T-helper 2 cell treated with Interferon-gamma antibody and Interleukin-4, amounts not matched to agents 100 ng/mL and 5 ng/mL, for 36 hours (primary cell): ENCODE measurements around the gene INF2. TPM values are rescaled to one million over a fixed set of nuclear protein-coding genes. Genes with fewer than 3 reads are reported as not detected.

Experiments used
- intact Hi-C: fragments of 100-400 bp; cut with micrococcal nuclease; formaldehyde crosslinking; loops from one replicate; pipeline ENCODE4 v1.15.1; 2023
- total RNA-seq: library from RNA; stranded (reverse); gene quantifications from 2 replicates; pipeline ENCODE4 v1.2.3, GENCODE V29; 2022

The INF2 gene
- total RNA-seq, 1 donor from 2014 or later: 169 TPM

DNA sequence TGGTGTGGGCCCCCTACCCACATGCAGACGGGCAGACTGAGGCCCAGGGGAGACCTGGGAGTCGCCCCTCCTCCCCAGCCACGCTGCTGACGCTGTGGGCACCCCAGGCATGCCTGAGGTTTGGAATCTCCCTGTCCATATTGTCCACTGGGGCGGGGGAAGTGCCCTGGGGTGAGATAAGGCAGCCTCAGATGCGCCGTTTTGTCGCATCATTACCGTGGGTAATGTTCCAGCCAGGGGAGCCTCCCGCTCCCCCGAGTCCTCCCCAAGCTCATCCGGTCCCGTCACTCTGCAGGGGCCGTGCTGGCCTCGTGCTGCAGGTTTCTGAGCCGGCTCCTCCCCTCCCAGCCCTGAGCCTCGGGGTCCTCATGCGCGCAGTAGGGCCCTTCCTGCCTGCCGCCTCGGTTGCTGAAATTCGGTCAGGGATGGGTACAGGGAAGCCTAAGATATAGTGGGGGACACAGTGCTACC lies 11.4 kb downstream of the INF2 start:
- intact Hi-C loops: no loop called here

DNA sequence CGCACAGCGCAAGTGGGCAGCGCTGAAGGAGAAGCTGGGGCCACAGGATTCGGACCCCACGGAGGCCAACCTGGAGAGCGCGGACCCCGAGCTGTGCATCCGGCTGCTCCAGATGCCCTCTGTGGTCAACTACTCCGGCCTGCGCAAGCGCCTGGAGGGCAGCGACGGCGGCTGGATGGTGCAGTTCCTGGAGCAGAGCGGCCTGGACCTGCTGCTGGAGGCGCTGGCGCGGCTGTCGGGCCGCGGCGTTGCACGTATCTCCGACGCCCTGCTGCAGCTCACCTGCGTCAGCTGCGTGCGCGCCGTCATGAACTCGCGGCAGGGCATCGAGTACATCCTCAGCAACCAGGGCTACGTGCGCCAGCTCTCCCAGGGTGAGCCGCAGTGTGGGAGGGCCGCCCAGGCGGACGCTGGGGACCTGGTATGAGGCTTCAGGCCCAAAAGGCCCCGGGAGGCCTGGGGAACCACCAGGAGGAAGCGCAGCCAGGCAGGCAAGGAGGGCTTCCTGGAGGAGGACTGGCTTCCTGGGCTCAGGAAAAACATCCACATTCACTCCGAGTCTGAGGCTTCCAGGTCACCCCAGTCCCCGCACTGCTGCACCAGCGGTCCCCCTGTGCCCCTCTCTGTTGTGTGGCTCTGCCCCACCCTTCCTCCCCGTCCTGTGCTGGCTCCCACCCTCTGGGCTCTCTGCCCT lies 12.1 kb downstream of the INF2 start:
- intact Hi-C loops: no loop called here

DNA sequence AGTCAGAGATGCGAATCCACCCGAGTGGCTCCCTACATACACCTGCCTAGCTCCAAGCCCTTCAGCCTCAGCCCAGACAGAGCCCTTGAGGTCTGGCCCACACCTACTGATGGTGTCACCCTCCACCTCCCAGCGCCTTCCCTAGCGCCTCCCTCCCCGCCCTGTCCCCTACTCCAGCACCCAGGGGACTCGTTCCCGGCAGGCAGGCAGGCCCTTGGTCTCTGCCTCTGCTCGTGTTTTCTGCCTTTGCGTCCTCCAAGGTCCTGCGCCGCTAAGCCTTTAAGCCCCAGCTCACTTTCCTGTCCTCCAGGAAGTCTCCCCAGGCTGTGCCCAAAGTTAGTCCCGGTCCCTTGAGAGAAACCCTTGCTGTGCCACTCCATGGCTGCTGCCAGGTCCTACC lies 12.7 kb downstream of the INF2 start:
- intact Hi-C loops: no loop called here

DNA sequence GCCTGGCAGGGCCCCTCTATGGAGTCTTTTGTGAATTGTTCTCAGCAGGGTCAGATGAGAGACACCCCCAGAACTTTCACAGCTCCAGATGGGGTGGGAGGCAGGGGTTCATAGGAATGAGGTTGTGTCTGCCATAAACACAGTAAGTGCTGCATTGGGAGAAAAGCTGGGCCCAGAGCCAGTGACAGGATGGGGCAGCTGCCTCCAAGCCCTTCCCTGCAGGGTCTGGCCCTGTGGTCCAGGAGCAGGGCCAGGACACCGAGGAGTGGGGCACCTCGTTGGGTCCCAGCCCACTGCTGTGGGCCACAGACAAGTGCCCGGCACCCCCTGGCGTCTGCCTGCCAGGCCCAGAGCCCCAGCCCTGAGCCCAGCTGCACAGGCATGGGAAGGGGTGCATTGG lies 13.3 kb downstream of the INF2 start:
- intact Hi-C loops: no loop called here

DNA sequence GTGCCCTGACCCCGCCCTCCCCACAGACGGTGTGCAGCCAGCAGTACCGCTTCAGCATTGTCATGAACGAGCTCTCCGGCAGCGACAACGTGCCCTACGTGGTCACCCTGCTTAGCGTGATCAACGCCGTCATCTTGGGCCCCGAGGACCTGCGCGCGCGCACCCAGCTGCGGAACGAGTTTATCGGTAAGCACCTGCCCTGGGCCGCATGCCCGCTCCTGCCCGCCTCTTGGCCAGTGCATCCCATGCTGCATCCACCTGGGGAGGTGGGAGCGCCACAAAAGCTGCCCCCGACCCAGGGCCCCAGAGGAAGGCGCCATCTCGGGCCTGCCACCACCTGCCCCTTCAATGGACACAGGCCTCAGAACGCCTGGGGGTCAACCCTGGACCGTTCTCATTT lies 13.9 kb downstream of the INF2 start:
- intact Hi-C loops: no loop called here

DNA sequence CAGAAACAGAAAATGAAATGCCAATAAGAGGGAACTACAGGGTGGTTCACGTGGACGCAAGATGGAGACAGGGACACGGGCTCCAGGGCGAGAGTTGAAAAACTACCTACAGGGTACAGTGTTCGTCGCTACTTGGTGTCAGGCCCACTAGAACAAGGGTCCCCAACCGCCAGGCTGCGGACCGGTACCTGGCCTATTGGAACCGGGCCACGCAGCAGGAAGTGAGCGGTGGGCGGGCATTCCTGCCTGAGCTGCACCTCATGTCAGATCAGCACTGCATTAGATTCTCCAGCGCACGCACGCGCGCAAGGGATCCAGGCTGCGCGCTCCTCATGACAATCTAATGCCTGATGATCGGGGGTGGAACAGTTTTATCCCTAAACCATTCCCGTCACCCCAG lies 14.8 kb downstream of the INF2 start:
- intact Hi-C loops: no loop called here

DNA sequence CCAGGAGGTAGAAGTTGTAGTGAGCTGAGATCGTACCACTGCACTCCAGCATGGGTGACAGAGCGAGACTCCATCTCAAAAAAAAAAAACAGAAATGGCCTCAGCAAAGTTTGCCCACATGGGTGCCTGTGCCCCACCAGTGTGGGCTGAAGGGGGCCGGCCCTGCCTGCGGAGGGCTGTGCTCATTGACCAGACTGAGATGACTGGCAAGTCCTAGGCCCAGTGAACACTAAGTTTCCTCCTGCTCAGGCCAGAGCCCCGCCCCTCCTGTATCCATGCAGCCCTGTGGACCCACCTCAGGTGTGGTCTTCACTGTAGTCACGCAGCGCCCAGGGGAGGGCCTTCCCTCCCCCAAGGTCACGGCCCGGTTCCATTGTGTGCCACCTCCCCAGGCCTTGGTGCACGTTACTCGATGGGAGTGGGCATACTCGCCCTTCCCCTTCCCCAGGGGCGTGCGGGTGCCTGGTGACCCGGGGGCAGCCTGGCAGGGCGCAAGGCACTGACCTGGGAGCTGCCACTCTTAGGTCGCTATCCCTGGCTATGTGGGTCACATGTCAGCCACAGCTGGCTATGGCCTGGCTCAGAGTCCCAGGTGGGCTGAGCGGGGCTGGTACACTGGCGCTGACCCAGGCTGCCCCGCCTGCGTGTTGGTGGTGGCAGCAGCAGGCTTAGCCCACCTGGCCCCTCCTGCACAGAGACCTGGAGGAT lies 16.1 kb downstream of the INF2 start:
- intact Hi-C loops: no loop called here

DNA sequence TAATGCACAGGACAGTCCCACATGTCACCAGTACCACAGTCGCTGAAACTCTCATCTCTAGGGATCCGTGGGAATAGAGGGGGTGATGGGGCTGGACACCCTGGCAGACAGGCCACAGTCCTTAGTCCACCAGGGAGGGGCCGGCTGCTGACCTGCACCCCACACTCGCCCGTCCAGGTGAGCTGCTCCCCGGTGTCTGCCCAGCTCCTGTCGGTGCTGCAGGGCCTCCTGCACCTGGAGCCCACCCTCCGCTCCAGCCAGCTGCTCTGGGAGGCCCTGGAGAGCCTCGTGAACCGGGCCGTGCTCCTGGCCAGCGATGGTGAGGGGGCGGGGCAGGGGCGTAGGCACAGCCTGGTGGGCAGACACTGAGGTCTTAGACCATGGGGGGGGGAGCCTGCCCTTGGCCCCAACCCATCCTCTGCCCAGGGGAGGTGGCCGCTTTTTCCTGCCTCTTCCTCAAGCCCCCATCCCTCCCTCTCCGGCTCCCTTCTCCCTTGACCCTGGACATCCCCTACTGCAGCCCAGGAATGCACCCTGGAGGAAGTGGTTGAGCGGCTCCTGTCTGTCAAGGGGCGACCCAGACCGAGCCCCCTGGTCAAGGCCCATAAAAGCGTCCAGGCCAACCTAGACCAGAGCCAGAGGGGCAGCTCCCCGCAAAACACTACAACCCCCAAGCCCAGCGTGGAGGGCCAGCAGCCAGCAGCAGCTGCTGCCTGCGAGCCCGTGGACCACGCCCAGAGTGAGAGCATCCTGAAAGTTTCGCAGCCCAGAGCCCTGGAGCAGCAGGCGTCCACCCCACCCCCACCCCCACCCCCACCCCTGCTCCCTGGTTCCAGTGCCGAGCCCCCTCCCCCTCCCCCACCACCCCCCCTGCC lies 17.6 kb downstream of the INF2 start:
- intact Hi-C loops: no loop called here

DNA sequence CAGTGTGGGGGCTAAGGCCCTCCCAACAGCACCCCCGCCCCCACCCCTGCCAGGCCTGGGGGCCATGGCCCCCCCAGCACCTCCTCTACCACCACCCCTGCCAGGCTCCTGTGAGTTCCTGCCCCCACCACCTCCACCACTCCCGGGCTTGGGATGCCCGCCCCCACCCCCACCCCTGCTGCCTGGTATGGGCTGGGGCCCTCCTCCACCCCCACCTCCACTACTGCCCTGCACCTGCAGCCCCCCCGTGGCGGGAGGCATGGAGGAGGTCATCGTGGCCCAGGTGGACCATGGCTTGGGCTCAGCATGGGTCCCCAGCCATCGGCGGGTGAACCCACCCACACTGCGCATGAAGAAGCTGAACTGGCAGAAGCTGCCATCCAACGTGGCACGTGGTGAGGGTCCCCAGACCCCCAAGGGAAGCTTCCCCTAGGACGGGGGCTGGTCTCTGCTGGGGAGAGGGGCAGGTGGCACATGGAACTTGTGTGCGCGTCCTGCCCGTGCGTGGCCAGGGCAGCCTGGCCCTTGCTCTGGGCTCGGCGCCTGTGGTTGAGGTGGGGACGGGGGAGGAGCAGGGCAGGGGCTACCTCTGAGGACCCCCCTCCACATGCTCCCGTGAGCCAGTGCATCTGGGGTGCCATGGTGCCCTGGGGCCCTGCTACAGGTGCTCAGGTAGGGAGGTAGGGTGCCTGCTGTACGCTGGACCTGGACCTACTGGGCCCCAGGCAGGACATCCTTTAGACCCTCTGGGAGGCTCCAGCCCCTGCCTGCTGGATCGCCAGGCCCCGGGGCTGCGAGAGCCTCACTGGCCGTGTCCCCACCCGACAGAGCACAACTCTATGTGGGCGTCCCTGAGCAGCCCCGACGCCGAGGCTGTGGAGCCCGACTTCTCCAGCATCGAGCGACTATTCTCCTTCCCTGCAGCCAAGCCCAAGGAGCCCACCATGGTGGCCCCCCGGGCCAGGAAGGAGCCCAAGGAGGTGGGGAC lies 18.5 kb downstream of the INF2 start:
- intact Hi-C loops: loop anchor here (1.0 kb wide), 2 partner anchors 43 to 58 kb away; no protein-coding TSS in a partner anchor

DNA sequence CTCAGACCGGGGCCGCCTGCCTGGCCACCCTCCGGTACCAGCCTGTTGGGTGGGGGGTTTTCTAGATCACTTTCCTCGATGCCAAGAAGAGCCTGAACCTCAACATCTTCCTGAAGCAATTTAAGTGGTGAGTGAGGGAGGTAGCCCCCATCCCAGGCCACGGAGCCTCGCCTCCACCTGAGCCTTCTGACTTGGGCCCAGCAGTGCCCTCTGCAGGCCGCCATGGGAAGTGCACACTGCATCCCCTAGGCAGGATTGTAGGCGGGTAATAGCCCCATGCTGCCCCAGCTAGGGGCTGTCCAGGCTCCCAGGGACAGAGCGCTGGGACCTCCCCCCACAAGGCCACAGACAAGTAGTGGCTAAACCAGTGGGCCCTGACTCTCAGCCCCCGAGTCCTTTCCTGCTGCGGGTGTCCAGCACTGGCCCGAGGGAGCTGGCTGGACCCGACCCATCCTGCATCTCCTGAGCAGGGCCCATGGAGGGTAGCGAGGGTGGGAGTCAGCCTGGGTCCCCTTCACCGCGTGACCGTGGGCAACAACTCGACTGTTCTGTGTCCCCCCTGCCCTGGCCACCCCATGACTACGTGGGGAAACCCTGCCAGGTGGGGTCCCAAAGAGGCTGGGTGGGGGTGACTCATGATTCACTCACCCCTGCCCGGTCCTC lies 19.3 kb downstream of the INF2 start:
- intact Hi-C loops: loop anchor here (1.0 kb wide), 2 partner anchors 43 to 58 kb away; no protein-coding TSS in a partner anchor

DNA sequence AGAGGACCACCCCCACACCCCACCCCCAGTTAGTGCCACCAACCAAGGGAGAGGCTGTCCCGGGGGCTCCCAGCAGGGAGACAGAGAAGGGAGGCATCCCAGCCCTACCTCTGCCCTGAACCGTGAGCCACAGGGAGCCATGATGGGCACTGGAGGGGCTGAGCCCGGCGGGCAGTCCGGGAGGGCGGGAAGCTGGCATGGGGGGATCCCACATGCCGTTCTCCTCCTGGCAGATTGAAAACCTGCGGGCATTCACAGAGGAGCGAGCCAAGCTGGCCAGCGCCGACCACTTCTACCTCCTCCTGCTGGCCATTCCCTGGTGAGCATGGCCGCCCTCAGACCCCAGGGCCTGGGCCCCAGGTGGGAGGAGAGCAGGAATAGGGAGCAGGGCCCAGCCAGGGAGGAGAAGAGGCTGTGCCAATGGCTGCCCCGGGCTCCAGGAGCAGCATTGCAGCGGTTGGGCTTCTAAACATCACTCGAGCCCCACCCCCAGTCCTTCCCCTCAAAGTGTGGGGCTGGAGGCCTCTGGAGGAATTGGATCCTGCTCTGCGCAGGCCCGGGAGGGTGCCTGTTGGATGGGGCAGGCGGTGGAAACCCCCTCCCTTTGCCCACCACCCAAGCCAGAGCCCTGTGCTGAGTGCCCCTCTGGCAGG lies 20.1 kb downstream of the INF2 start:
- intact Hi-C loops: no loop called here

DNA sequence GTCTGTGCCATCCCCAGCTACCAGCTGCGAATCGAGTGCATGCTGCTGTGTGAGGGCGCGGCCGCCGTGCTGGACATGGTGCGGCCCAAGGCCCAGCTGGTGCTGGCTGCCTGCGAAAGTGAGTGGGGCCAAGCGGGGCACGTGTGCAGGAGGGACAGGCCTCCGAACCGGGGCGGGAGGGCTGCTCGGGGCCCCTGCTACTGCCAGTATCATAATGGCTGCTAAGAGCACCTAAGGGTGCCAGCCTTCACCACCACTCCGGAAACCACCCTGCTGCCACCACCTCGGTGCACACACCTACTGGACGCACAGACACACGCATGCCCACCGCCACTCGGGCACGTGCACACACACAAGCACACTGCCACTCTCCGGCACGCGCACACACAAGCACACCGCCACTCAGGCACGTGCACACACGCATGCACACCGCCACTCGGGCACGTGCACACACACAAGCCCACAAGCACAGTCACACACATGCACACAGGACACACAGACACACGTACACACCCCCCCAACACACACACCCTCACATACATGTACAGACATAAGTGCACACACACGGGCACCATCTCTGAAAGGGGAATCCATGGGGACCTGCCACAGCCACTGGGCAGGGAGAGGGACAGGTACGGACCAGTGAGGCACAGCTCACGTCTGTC lies 20.8 kb downstream of the INF2 start:
- intact Hi-C loops: no loop called here

DNA sequence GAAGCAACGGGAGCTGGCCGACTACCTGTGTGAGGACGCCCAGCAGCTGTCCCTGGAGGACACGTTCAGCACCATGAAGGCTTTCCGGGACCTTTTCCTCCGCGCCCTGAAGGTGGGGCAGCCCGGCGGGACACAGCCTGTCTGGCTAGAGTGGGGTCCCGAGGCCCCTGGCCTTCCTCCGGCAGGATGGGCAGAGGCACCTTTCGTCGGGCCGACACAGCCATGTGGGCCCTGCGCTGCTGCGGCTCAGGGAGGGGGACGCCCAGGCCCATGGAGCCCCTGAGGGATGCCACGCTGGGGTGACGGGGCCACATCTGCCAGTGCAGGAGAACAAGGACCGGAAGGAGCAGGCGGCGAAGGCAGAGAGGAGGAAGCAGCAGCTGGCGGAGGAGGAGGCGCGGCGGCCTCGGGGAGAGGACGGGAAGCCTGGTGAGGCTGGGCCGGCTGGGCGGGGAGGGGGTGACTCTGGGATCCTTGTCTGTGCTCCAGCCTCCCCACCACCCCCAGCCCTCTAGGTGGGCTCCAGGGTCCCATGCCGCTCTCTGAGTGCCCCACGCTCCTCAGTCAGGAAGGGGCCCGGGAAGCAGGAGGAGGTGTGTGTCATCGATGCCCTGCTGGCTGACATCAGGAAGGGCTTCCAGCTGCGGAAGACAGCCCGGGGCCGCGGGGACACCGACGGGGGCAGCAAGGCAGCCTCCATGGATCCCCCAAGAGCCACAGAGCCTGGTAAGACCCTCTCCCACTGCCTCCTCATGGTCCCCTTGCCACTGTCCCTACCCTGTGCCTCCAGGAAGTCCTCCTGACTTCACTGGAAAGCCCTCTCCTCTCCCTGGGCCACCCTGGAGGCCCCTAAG lies 23.7 kb downstream of the INF2 start:
- intact Hi-C loops: no loop called here

DNA sequence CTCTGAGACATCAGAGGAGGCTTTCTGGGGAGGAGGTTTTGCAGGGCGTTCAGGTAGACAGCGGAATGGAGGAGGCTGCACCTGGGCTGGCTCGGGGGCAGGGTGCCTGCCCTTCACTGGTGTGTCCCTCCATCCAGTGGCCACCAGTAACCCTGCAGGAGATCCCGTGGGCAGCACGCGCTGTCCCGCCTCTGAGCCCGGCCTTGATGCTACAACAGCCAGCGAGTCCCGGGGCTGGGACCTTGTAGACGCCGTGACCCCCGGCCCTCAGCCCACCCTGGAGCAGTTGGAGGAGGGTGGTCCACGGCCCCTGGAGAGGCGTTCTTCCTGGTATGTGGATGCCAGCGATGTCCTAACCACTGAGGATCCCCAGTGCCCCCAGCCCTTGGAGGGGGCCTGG lies 24.6 kb downstream of the INF2 start:
- intact Hi-C loops: no loop called here

DNA sequence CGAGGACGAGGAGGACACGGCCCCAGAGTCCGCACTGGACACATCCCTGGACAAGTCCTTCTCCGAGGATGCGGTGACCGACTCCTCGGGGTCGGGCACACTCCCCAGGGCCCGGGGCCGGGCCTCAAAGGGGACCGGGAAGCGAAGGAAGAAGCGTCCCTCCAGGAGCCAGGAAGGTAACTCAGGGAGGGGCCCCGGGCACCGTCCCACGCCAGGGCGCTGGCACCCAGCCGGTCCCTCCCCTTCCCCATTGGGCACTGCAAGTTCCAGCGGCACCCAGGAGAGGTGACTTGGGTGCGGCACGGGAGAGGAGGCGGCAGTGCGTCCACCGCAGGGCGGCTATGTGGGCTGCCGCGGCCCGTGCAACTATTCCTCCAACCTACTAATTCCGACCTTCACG lies 25.3 kb downstream of the INF2 start:
- intact Hi-C loops: no loop called here

DNA sequence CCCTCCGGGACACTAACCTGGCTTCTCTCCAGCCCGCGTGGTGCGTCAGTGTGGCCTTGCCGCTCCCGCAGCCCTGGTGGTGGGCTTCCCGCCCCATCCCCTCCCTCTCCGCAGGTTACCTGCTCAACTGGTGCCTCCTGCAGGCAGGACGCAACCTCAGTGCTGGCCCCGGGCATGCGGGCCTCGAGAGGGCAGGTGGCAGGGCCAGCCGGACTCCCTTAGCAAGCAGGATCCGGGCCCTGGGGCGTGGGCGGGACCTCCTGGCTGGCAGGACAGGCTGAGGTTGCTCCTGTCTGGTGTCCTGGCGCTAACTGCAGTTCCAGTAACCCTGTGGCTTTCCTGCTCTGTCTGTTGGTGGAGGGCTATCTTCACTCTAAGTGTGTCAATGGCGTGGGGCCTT lies 26.0 kb downstream of the INF2 start:
- intact Hi-C loops: no loop called here

DNA sequence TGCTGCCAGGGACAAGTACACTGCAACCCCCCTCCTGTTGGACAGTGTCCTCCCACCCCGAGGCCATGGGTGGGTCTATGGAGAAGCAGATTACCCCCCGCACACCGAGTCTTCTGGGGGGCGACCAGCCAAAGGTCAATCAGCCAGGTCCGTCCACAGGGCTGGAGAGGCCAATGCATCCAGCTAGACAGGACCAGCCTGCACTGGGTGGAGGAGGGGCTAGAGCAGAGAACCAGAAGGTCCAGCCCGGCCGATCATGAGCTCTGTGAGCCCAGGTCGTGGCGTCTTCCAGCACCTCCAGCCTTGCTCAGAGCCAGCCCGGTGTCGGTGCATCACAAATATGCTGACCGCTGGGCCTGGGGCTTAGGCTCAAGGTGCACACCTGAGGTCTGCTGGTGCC lies 26.5 kb downstream of the INF2 start:
- intact Hi-C loops: no loop called here

DNA sequence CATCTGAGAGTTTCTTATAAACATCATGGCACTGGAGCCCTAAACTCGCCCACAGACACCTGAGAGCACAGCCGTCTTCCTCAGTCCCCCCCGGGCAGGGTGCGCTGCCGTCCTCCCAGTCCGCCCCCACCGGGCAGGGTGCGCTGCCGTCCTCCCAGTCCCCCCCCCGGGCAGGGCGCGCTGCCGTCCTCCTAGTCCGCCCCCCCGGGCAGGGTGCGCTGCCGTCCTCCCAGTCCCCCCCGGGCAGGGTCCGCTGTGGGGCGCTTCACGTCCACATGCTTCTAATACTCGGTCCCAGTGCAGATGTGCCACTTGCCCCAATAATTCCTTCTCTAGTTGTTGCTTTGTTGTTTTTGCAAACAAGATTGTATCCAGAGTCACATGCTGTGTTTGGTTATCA lies 27.7 kb downstream of the INF2 start:
- intact Hi-C loops: no loop called here
